Measurements from ENCODE around the gene ALPI. TPM values are rescaled to one million over a fixed set of nuclear protein-coding genes. Genes with fewer than 3 reads are reported as not detected.

Gene ALPI
- total RNA-seq, 1 donor from 2014 or later = not detected

GRCh38 chr2:232503809-232504323, 47.9 kb downstream of the ALPI start:
- Histone ChIP-seq H3K4me3 (ENCODE audit: low read depth, low read length) (no peak overlapping the region), H3K27me3 (ENCODE audit: control insufficient read depth, insufficient read depth, low read length) (peaks cover 82% of the 10 kb centered on the region), H3K36me3 (ENCODE audit: control insufficient read depth, insufficient read depth, low read length) (no peaks in the 10 kb centered on the region)
- no peak for TF ChIP-seq CTCF (IDR thresholded peaks at IDR 0.05; ENCODE audit: insufficient read depth, low read length, poor library complexity, severe bottlenecking)
- no peak for DNase-seq (ENCODE audit: low read depth)

- no peak for DNase-seq (ENCODE audit: low read depth)
These were observed 48.5 kb downstream of the ALPI start for GRCh38 chr2:232504438-232504837.

GRCh38 chr2:232505856-232506255, 49.9 kb downstream of the ALPI start:
- Histone ChIP-seq H3K27me3 (ENCODE audit: control insufficient read depth, insufficient read depth, low read length) (peaks cover 70% of the 10 kb centered on the region), H3K4me3 (ENCODE audit: low read depth, low read length) (no peak overlapping the region), H3K36me3 (ENCODE audit: control insufficient read depth, insufficient read depth, low read length) (no peaks in the 10 kb centered on the region)
- no peak for TF ChIP-seq CTCF (IDR thresholded peaks at IDR 0.05; ENCODE audit: insufficient read depth, low read length, poor library complexity, severe bottlenecking)
- no peak for DNase-seq (ENCODE audit: low read depth)

More at GRCh38 chr2:232504438-232504837, 48.5 kb downstream of the ALPI start:
- Histone ChIP-seq H3K36me3 (ENCODE audit: control insufficient read depth, insufficient read depth, low read length) (no peaks in the 10 kb centered on the region), H3K27me3 (ENCODE audit: control insufficient read depth, insufficient read depth, low read length) (peaks cover 77% of the 10 kb centered on the region), H3K4me3 (ENCODE audit: low read depth, low read length) (no peak overlapping the region)
- TF ChIP-seq CTCF (IDR thresholded peaks at IDR 0.05; ENCODE audit: insufficient read depth, low read length, poor library complexity, severe bottlenecking) = no peak

GRCh38 chr2:232506709-232507108, 50.8 kb downstream of the ALPI start:
- TF ChIP-seq CTCF (IDR thresholded peaks at IDR 0.05; ENCODE audit: insufficient read depth, low read length, poor library complexity, severe bottlenecking) = no peak
- peaks cover 73% of the 10 kb centered on the region for H3K27me3 ChIP-seq (ENCODE audit: control insufficient read depth, insufficient read depth, low read length)
- H3K36me3 ChIP-seq (ENCODE audit: control insufficient read depth, insufficient read depth, low read length) = no peaks in the 10 kb centered on the region
- no peak overlapping the region for H3K4me3 ChIP-seq (ENCODE audit: low read depth, low read length)
- DNase-seq (ENCODE audit: low read depth) = no peak

GRCh38 chr2:232508251-232508650, 52.3 kb downstream of the ALPI start:
- TF ChIP-seq CTCF (IDR thresholded peaks at IDR 0.05; ENCODE audit: insufficient read depth, low read length, poor library complexity, severe bottlenecking) = no peak
- Histone ChIP-seq H3K36me3 (ENCODE audit: control insufficient read depth, insufficient read depth, low read length) (no peaks in the 10 kb centered on the region), H3K27me3 (ENCODE audit: control insufficient read depth, insufficient read depth, low read length) (peaks cover 74% of the 10 kb centered on the region), H3K4me3 (ENCODE audit: low read depth, low read length) (no peak overlapping the region)
- no peak for DNase-seq (ENCODE audit: low read depth)

Other genes with a start within 250 kb of the ALPI start
- not detected in 2 replicates for gene ALPP, start 77.4 kb upstream of the ALPI start, total RNA-seq
- not detected in 2 replicates for gene ALPG, start 49.3 kb upstream of the ALPI start, total RNA-seq
- 2.2 and 2.3 TPM in 2 replicates for gene ECEL1, start 31.7 kb downstream of the ALPI start, total RNA-seq
- not detected in 2 replicates for gene PRSS56, start 64.2 kb downstream of the ALPI start, total RNA-seq
- gene CHRND, start 70.0 kb downstream of the ALPI start, total RNA-seq = not detected in 2 replicates
- gene CHRNG, start 83.5 kb downstream of the ALPI start, total RNA-seq = not detected in 2 replicates
- gene TIGD1, start 94.4 kb downstream of the ALPI start, total RNA-seq = 2.9 and 3.3 TPM in 2 replicates
- 66.9 and 73.1 TPM in 2 replicates for gene EIF4E2, start 94.5 kb downstream of the ALPI start, total RNA-seq
- 3.6 and 6.5 TPM in 2 replicates for gene EFHD1, start 177.5 kb downstream of the ALPI start, total RNA-seq
- 39.4 and 46.7 TPM in 2 replicates for gene GIGYF2, start 241.2 kb downstream of the ALPI start, total RNA-seq